ENCODE data around the gene PTPRG. TPM values are rescaled to one million over a fixed set of nuclear protein-coding genes. Genes with fewer than 3 reads are reported as not detected.

PTPRG gene
- total RNA-seq, 1 experiment from 2014 or later: 0.73 TPM

DNA sequence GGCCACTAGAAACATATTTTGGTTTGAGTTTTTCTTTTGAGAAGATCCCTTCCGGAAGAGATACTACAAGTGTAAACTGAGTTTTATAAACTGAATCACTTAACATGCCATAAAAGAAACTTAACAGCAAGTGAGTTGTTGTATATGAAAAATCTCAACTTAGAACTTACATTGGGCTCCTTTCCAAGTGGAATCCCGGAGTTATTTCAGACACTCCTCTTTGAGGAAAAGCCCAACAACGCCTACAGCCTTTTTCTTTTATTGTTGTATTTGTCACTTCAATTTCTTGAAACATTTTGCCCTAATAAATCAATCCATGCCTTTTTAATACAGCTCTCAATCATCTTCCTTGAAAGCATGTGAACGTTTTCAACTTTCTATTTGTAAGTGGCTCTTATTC, 674.6 kb downstream of the PTPRG start:
- ChIA-PET CTCF (no interaction called here), POLR2A (ENCODE audit: unreplicated experiment) (no interaction called here)
- no peaks in the 10 kb centered on the region for H3K9me2 ChIP-seq (replicated peaks; ENCODE audit: low read length)
- no peak overlapping the region for H3K9ac ChIP-seq (ENCODE audit: low read length)
- no peak overlapping the region for H3K4me3 ChIP-seq (ENCODE audit: low read length)
- no peak overlapping the region for H3K27ac ChIP-seq (ENCODE audit: low read length)
- H3K79me2 ChIP-seq (ENCODE audit: low read length): no peaks in the 10 kb centered on the region
- DNase-seq (no peak), ATAC-seq (no peak)
- TF ChIP-seq, protein P1, sequence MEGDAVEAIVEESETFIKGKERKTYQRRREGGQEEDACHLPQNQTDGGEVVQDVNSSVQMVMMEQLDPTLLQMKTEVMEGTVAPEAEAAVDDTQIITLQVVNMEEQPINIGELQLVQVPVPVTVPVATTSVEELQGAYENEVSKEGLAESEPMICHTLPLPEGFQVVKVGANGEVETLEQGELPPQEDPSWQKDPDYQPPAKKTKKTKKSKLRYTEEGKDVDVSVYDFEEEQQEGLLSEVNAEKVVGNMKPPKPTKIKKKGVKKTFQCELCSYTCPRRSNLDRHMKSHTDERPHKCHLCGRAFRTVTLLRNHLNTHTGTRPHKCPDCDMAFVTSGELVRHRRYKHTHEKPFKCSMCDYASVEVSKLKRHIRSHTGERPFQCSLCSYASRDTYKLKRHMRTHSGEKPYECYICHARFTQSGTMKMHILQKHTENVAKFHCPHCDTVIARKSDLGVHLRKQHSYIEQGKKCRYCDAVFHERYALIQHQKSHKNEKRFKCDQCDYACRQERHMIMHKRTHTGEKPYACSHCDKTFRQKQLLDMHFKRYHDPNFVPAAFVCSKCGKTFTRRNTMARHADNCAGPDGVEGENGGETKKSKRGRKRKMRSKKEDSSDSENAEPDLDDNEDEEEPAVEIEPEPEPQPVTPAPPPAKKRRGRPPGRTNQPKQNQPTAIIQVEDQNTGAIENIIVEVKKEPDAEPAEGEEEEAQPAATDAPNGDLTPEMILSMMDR (conservative IDR thresholded peaks at IDR 0.05; ENCODE audit: low read depth, low read length): no peak
- TF ChIP-seq EZH2 (IDR thresholded peaks at IDR 0.05; ENCODE audit: low read length, unreplicated experiment): no peak
- no peak for TF ChIP-seq EZH2phosphoT487 (IDR thresholded peaks at IDR 0.05; ENCODE audit: borderline replicate concordance, low read length)
- H3F3A ChIP-seq (ENCODE audit: low read length, unreplicated experiment): no peaks in the 10 kb centered on the region
- no peak overlapping the region for H3K4me2 ChIP-seq (ENCODE audit: low read length)
- H3K9me3 ChIP-seq (ENCODE audit: low read length): no peaks in the 10 kb centered on the region
- BruUV-seq (replicated peaks): no TSS peak
- H4K20me1 ChIP-seq (ENCODE audit: low read length): no peaks in the 10 kb centered on the region
- intact Hi-C loops (cut with micrococcal nuclease): no loop called here
- no peaks in the 10 kb centered on the region for H3K27me3 ChIP-seq (ENCODE audit: low read length)
- no peaks in the 10 kb centered on the region for H3K36me3 ChIP-seq (ENCODE audit: low read depth, low read length)
- no peak overlapping the region for H2AFZ ChIP-seq (ENCODE audit: low read length)
- no peaks in the 10 kb centered on the region for H3K4me1 ChIP-seq (ENCODE audit: insufficient read depth, low read length)

DNA sequence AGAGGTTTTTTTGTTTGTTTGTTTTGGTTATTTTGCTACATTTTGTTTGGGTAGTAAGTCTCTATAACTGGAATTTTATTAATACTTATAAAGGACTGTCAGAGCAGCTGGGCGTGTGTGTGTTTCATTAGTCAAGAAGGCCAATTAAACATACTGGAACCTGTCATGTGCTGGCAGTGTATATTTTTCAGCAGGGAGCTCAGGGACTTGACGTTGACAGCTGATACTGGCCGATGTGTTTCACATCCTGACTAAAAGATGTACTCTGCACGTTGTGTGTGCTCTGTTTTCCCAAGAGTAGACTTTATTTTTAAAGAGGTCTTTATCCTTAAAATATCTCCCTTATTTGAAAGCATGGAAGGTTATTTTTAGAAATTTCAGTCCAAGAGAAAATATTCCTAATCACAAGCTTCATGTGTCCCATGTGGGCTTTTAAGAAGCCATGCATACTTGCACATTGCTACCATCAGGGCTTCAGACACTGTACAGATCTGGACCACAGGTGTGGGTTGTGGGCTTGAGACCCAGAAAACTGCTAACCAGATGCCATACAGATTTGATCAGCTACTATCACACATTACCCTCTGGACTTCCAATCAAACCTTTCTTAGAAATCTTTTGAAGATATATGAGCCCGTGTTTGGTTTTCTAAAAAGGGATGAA, 676.0 kb downstream of the PTPRG start:
- Histone ChIP-seq H3K4me2 (ENCODE audit: low read length) (no peak overlapping the region), H3K27ac (ENCODE audit: low read length) (no peak overlapping the region), H3F3A (ENCODE audit: low read length, unreplicated experiment) (no peaks in the 10 kb centered on the region), H3K4me3 (ENCODE audit: low read length) (no peak overlapping the region), H2AFZ (ENCODE audit: low read length) (no peak overlapping the region), H3K27me3 (ENCODE audit: low read length) (no peaks in the 10 kb centered on the region), H3K36me3 (ENCODE audit: low read depth, low read length) (no peaks in the 10 kb centered on the region), H3K79me2 (ENCODE audit: low read length) (no peaks in the 10 kb centered on the region), H4K20me1 (ENCODE audit: low read length) (no peaks in the 10 kb centered on the region), H3K9me3 (ENCODE audit: low read length) (no peaks in the 10 kb centered on the region), H3K9me2 (replicated peaks; ENCODE audit: low read length) (no peaks in the 10 kb centered on the region), H3K9ac (ENCODE audit: low read length) (no peak overlapping the region), H3K4me1 (ENCODE audit: insufficient read depth, low read length) (no peaks in the 10 kb centered on the region)
- no peak for DNase-seq
- ATAC-seq: no peak
- POLR2A ChIA-PET (ENCODE audit: unreplicated experiment): interaction anchor here (0.6 kb wide), 1 partner anchor 8 kb away, joined by 3 read pairs; no protein-coding TSS in a partner anchor
- no TSS peak for BruUV-seq (replicated peaks)
- CTCF ChIA-PET: no interaction called here
- intact Hi-C loops (cut with micrococcal nuclease): no loop called here
- TF ChIP-seq, protein P1 (conservative IDR thresholded peaks at IDR 0.05; ENCODE audit: low read depth, low read length): no peak
- TF ChIP-seq EZH2phosphoT487 (IDR thresholded peaks at IDR 0.05; ENCODE audit: borderline replicate concordance, low read length) (no peak), EZH2 (IDR thresholded peaks at IDR 0.05; ENCODE audit: low read length, unreplicated experiment) (no peak)

DNA sequence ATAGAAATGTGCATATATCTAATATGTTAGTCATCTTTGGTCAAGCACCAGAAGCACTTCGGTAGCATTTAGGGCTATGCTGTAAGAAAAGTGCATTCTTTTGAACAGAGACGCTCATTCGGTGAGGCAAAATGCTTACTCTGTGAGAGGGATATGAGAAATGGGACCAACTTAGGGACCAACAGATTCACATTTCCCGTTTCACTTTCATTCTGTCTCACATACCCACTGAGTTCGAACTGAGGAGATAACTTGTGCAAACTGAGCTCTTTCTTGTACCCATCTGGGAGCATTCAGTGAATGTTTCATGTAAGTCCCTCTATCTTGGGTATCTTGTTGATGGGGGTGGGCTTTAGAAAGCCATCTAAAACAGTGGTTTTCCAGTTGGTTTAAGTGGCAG, 676.6 kb downstream of the PTPRG start:
- Histone ChIP-seq H3K36me3 (ENCODE audit: low read depth, low read length) (no peaks in the 10 kb centered on the region), H4K20me1 (ENCODE audit: low read length) (no peaks in the 10 kb centered on the region), H3K9me3 (ENCODE audit: low read length) (no peaks in the 10 kb centered on the region)

More for the DNA sequence above, 676.6 kb downstream of the PTPRG start:
- POLR2A ChIA-PET (ENCODE audit: unreplicated experiment): interaction anchor here (0.6 kb wide), 1 partner anchor 9 kb away, joined by 3 read pairs; no protein-coding TSS in a partner anchor
- BruUV-seq (replicated peaks): no TSS peak
- H3K4me3 ChIP-seq (ENCODE audit: low read length): no peak overlapping the region
- H3K9me2 ChIP-seq (replicated peaks; ENCODE audit: low read length): no peaks in the 10 kb centered on the region
- no peaks in the 10 kb centered on the region for H3K79me2 ChIP-seq (ENCODE audit: low read length)
- H3K27me3 ChIP-seq (ENCODE audit: low read length): no peaks in the 10 kb centered on the region
- intact Hi-C loops (cut with micrococcal nuclease): no loop called here
- no peak overlapping the region for H2AFZ ChIP-seq (ENCODE audit: low read length)
- DNase-seq (no peak), ATAC-seq (no peak)
- H3K27ac ChIP-seq (ENCODE audit: low read length): no peak overlapping the region
- no peak overlapping the region for H3K4me2 ChIP-seq (ENCODE audit: low read length)
- no peaks in the 10 kb centered on the region for H3F3A ChIP-seq (ENCODE audit: low read length, unreplicated experiment)
- TF ChIP-seq EZH2 (IDR thresholded peaks at IDR 0.05; ENCODE audit: low read length, unreplicated experiment) (no peak), EZH2phosphoT487 (IDR thresholded peaks at IDR 0.05; ENCODE audit: borderline replicate concordance, low read length) (no peak)
- TF ChIP-seq, protein P1 (conservative IDR thresholded peaks at IDR 0.05; ENCODE audit: low read depth, low read length): no peak
- H3K4me1 ChIP-seq (ENCODE audit: insufficient read depth, low read length): no peaks in the 10 kb centered on the region
- H3K9ac ChIP-seq (ENCODE audit: low read length): no peak overlapping the region
- CTCF ChIA-PET: no interaction called here

All from PC-3 (cell line).